ENCODE measurements around the gene PLVAP. TPM values are rescaled to one million over a fixed set of nuclear protein-coding genes. Genes with fewer than 3 reads are reported as not detected.

The PLVAP gene
- total RNA-seq, 1 experiment from 2014 or later: not detected

DNA sequence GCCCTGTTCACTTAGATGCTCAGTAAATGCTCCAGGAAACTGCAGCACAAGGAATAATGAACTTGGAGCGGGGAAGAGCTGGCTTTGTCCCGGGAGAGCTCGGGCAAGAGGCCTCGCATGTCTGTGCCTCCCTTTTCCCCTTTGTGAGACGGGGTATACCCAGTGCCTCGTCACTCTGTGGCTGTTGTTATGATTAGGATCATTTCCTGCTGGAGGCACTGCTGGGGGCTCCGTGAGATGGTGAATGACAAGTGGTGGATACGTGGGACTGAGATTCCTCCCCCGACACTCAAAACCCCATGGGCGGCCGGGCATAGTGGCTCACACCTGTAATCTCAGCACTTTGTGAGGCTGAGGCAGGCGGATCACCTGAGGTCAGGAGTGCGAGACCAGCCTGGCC is 1.1 kb upstream of the PLVAP start:
- no peak overlapping the region for H2BK120ac ChIP-seq (ENCODE audit: low read depth, low read length, poor library complexity, severe bottlenecking)
- no peak overlapping the region for H3K4me2 ChIP-seq (ENCODE audit: insufficient read depth, insufficient read length, low read length)
- WGBS (ENCODE audit: extremely low coverage, insufficient read length, low lambda C conversion rate): no CpG with 5 or more reads among the region's 13 CpGs
- peaks cover 9 to 12% of the 10 kb centered on the region in 2 experiments for H3K4me1 Mint-ChIP-seq
- TF ChIP-seq, protein P1, sequence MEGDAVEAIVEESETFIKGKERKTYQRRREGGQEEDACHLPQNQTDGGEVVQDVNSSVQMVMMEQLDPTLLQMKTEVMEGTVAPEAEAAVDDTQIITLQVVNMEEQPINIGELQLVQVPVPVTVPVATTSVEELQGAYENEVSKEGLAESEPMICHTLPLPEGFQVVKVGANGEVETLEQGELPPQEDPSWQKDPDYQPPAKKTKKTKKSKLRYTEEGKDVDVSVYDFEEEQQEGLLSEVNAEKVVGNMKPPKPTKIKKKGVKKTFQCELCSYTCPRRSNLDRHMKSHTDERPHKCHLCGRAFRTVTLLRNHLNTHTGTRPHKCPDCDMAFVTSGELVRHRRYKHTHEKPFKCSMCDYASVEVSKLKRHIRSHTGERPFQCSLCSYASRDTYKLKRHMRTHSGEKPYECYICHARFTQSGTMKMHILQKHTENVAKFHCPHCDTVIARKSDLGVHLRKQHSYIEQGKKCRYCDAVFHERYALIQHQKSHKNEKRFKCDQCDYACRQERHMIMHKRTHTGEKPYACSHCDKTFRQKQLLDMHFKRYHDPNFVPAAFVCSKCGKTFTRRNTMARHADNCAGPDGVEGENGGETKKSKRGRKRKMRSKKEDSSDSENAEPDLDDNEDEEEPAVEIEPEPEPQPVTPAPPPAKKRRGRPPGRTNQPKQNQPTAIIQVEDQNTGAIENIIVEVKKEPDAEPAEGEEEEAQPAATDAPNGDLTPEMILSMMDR (conservative IDR thresholded peaks at IDR 0.05): no peak
- no peak overlapping the region; a peak in 1 of 7 replicates for H3K27ac Mint-ChIP-seq
- no peak overlapping the region for H2AFZ ChIP-seq (ENCODE audit: low read length)
- H3K23me2 ChIP-seq (ENCODE audit: insufficient read length, low read depth, low read length, poor library complexity, severe bottlenecking): no peaks in the 10 kb centered on the region
- H3K27me3 Mint-ChIP-seq (ENCODE audit: low read depth): no peaks in the 10 kb centered on the region
- H3K9me3 Mint-ChIP-seq: peaks cover 9 to 10% of the 10 kb centered on the region in 2 experiments; a peak in 4 of 5 replicates
- no peaks in the 10 kb centered on the region; the same call in 1 of the 2 replicates for H3K4me1 ChIP-seq (ENCODE audit: insufficient read depth, low read length)
- H3K23ac ChIP-seq (ENCODE audit: insufficient read length, low read depth, low read length): no peak overlapping the region
- no peaks in the 10 kb centered on the region for H3K79me2 ChIP-seq (ENCODE audit: insufficient read depth, low read length)
- no peak overlapping the region for H4K91ac ChIP-seq (ENCODE audit: insufficient read length, low read depth, low read length)
- H2BK5ac ChIP-seq (ENCODE audit: insufficient read length, low read length): no peak overlapping the region
- no peak overlapping the region for H3K14ac ChIP-seq (ENCODE audit: insufficient read depth, low read length)
- no peaks in the 10 kb centered on the region for H3K27me3 ChIP-seq (ENCODE audit: insufficient read depth, low read length)
- no peak overlapping the region for H3K56ac ChIP-seq (ENCODE audit: insufficient read length, low read depth, low read length)
- H2BK15ac ChIP-seq (ENCODE audit: low read depth, low read length): no peak overlapping the region
- no peaks in the 10 kb centered on the region for H3K9me3 ChIP-seq (ENCODE audit: control insufficient read depth, low read depth, low read length)
- no peak overlapping the region for H2BK12ac ChIP-seq (ENCODE audit: insufficient read length, low read depth, low read length)
- H4K5ac ChIP-seq (ENCODE audit: insufficient read length, low read depth, low read length): no peak overlapping the region
- H2BK20ac ChIP-seq (ENCODE audit: low read depth, low read length, poor library complexity, severe bottlenecking): no peak overlapping the region
- no peak overlapping the region for H3K27ac ChIP-seq (ENCODE audit: insufficient read length, low read depth, low read length)
- no peaks in the 10 kb centered on the region for H4K20me1 ChIP-seq (ENCODE audit: control insufficient read depth, insufficient read depth, insufficient read length)
- no peaks in the 10 kb centered on the region for H3K79me1 ChIP-seq (ENCODE audit: insufficient read depth, low read depth, low read length, poor library complexity, severe bottlenecking)
- H3K18ac ChIP-seq (ENCODE audit: insufficient read length, low read depth, low read length): no peak overlapping the region
- H3K9ac ChIP-seq (ENCODE audit: extremely low read depth, insufficient read length, low read length): no peak overlapping the region
- no peak overlapping the region for H3T11ph ChIP-seq (ENCODE audit: low read length)
- no peak overlapping the region for H4K8ac ChIP-seq (replicated peaks; ENCODE audit: insufficient read length, low read depth, low read length)
- no peak overlapping the region for H3K4ac ChIP-seq (ENCODE audit: low read depth, low read length)
- H2AK5ac ChIP-seq (ENCODE audit: insufficient read length, low read length): no peak overlapping the region
- DNase-seq: no peak
- H3K4me3 Mint-ChIP-seq: no peak overlapping the region
- peaks cover 2 to 9% (median 3%) of the 10 kb centered on the region in 3 experiments; a peak in 4 of 7 replicates for H3K36me3 Mint-ChIP-seq (ENCODE audit: insufficient read depth in 1 of 3, low read depth in 3 of 3)
